Calu3 (cell line): Measurements from ENCODE around the gene TSHZ1. TPM values are rescaled to one million over a fixed set of nuclear protein-coding genes. Genes with fewer than 3 reads are reported as not detected.

Experiments
- BruUV-seq: library from RNA; stranded (reverse); fragments of 400-500 nt; replicated peaks from 2 replicates; lab custom pipeline; 2021; lab: Mats Ljungman, UMichigan
- CTCF ChIA-PET: fragments of 300-600 bp; sonication (Branson Sonifier 250); formaldehyde crosslinking; loops from one replicate; lab custom pipeline; 2022; ENCODE audit warnings: antibody characterized with exemption; lab: Charles Lee
- DNase-seq: peaks from one replicate; pipeline ENCODE4 v3.0.0; 2022
- H3K27ac Mint-ChIP-seq: one replicate; pipeline ENCODE4 v1.8.0; 2022; ENCODE audit warnings: mixed read lengths; ENCODE audit not compliant: unreplicated experiment
- H3K27me3 Mint-ChIP-seq: one replicate; pipeline ENCODE4 v1.8.0; 2022; ENCODE audit warnings: mixed read lengths; ENCODE audit not compliant: unreplicated experiment
- H3K36me3 Mint-ChIP-seq: one replicate; pipeline ENCODE4 v1.8.0; 2022; ENCODE audit warnings: mild to moderate bottlenecking, moderate library complexity, mixed read lengths; ENCODE audit not compliant: insufficient read depth, unreplicated experiment
- H3K4me1 Mint-ChIP-seq: one replicate; pipeline ENCODE4 v1.8.0; 2022; ENCODE audit warnings: mild to moderate bottlenecking, low read depth, mixed read lengths; ENCODE audit not compliant: unreplicated experiment
- H3K4me3 Mint-ChIP-seq: one replicate; pipeline ENCODE4 v1.8.0; 2022; ENCODE audit warnings: mild to moderate bottlenecking, low read depth, moderate library complexity, mixed read lengths; ENCODE audit not compliant: unreplicated experiment
- H3K9me3 Mint-ChIP-seq: one replicate; pipeline ENCODE4 v1.8.0; 2022; ENCODE audit warnings: low read depth, mixed read lengths; ENCODE audit not compliant: unreplicated experiment
- CTCF ChIP-seq: fragments of 200-600 bp; IDR thresholded peaks from one replicate; pipeline ENCODE4 v1.8.0; 2022; ENCODE audit warnings: antibody characterized with exemption; ENCODE audit not compliant: unreplicated experiment
- intact Hi-C: fragments of 100-400 bp; cut with micrococcal nuclease; formaldehyde crosslinking; loops from one replicate; pipeline ENCODE4 v1.10.0; 2022; ENCODE audit not compliant: unreplicated experiment
- total RNA-seq: library from RNA; stranded (reverse); gene quantifications from 2 replicates; pipeline ENCODE4 v1.2.3, GENCODE V29; 2022

Gene TSHZ1
- total RNA-seq, 1 experiment from 2014 or later = 10.8 TPM

GRCh38 chr18:75304678-75305557 lies 94.3 kb downstream of the TSHZ1 start:
- Mint-ChIP-seq H3K27ac (no peak overlapping the region), H3K36me3 (no peaks in the 10 kb centered on the region), H3K4me3 (no peak overlapping the region), H3K9me3 (peaks cover 5% of the 10 kb centered on the region), H3K4me1 (no peaks in the 10 kb centered on the region), H3K27me3 (no peaks in the 10 kb centered on the region)
- no TSS peak for BruUV-seq
- TF ChIP-seq CTCF = no peak
- CTCF ChIA-PET = no interaction called here
- no peak for DNase-seq
- intact Hi-C loops = no loop called here

- no peaks in the 10 kb centered on the region for H3K36me3 Mint-ChIP-seq
- intact Hi-C loops = no loop called here
- no peak for DNase-seq
- peaks cover 7% of the 10 kb centered on the region for H3K9me3 Mint-ChIP-seq
- H3K4me1 Mint-ChIP-seq = no peaks in the 10 kb centered on the region
- H3K4me3 Mint-ChIP-seq = no peak overlapping the region
- CTCF ChIA-PET = no interaction called here
- BruUV-seq = no TSS peak
- H3K27me3 Mint-ChIP-seq = no peaks in the 10 kb centered on the region
- no peak for TF ChIP-seq CTCF
- H3K27ac Mint-ChIP-seq = no peak overlapping the region
These were observed 95.4 kb downstream of the TSHZ1 start for GRCh38 chr18:75305984-75306383.

GRCh38 chr18:75307530-75307929 lies 96.9 kb downstream of the TSHZ1 start:
- no peak for DNase-seq
- intact Hi-C loops = no loop called here
- CTCF ChIA-PET = no interaction called here
- Mint-ChIP-seq H3K36me3 (no peaks in the 10 kb centered on the region), H3K4me3 (no peak overlapping the region), H3K9me3 (peaks cover 7% of the 10 kb centered on the region), H3K4me1 (no peaks in the 10 kb centered on the region), H3K27me3 (no peaks in the 10 kb centered on the region), H3K27ac (no peak overlapping the region)
- no peak for TF ChIP-seq CTCF
- no TSS peak for BruUV-seq

GRCh38 chr18:75309564-75309963 lies 99.0 kb downstream of the TSHZ1 start:
- TF ChIP-seq CTCF = no peak
- no peak for DNase-seq
- H3K4me3 Mint-ChIP-seq = no peak overlapping the region
- H3K36me3 Mint-ChIP-seq = no peaks in the 10 kb centered on the region
- peaks cover 7% of the 10 kb centered on the region for H3K9me3 Mint-ChIP-seq
- intact Hi-C loops = no loop called here
- no peaks in the 10 kb centered on the region for H3K4me1 Mint-ChIP-seq
- CTCF ChIA-PET = no interaction called here
- no TSS peak for BruUV-seq
- H3K27me3 Mint-ChIP-seq = no peaks in the 10 kb centered on the region
- H3K27ac Mint-ChIP-seq = no peak overlapping the region
